ENCODE data around the gene SLX4IP. TPM values are rescaled to one million over a fixed set of nuclear protein-coding genes. Genes with fewer than 3 reads are reported as not detected.

SLX4IP gene
- total RNA-seq, 6 experiments from 2014 or later: 4.1 to 4.8 (median 4.5) TPM

GRCh38 chr20:10640897-10641296 lies 205.8 kb downstream of the SLX4IP start:
- no peak for DNase-seq
- no peak overlapping the region for H3K27ac Mint-ChIP-seq
- H3K36me3 Mint-ChIP-seq (ENCODE audit: low read depth): peaks cover 34% of the 10 kb centered on the region
- H3K4me3 Mint-ChIP-seq: no peak overlapping the region
- peaks cover 9% of the 10 kb centered on the region for H3K4me1 Mint-ChIP-seq (ENCODE audit: low read depth)
- no peaks in the 10 kb centered on the region for H3K9me3 Mint-ChIP-seq
- no peak for TF ChIP-seq CTCF (IDR thresholded peaks at IDR 0.05)
- no peaks in the 10 kb centered on the region; the same call in 1 of the 2 replicates for H3K27me3 Mint-ChIP-seq (ENCODE audit: insufficient read depth)

DNA sequence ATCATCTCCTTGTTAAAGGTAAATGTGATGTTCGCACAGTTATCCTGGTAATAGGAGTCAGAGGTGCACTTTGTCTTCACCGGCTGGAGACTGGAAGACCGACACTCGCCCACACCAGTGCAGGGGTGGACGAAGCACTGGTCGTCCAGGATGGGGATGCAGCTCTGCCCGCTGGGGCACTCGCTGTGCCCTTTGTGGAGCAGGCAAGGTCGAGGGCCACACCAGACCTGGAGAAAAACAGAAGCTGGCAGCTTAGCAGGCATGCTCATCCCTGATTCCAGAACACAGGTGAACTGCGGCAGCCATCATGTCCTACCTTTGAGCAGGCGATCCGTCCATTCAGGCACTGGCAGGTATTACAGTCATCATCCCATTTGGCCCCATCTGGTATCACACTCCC lies 206.4 kb downstream of the SLX4IP start:
- H3K36me3 Mint-ChIP-seq (ENCODE audit: low read depth): peaks cover 34% of the 10 kb centered on the region
- no peak for DNase-seq
- no peak overlapping the region for H3K27ac Mint-ChIP-seq
- peaks cover 4% of the 10 kb centered on the region for H3K4me1 Mint-ChIP-seq (ENCODE audit: low read depth)
- H3K9me3 Mint-ChIP-seq: no peaks in the 10 kb centered on the region
- H3K27me3 Mint-ChIP-seq (ENCODE audit: insufficient read depth): no peaks in the 10 kb centered on the region; the same call in 1 of the 2 replicates
- TF ChIP-seq CTCF (IDR thresholded peaks at IDR 0.05): no peak
- no peak overlapping the region for H3K4me3 Mint-ChIP-seq

- Mint-ChIP-seq H3K9me3 (no peaks in the 10 kb centered on the region), H3K36me3 (ENCODE audit: low read depth) (peaks cover 31% of the 10 kb centered on the region), H3K4me3 (no peak overlapping the region), H3K27ac (no peak overlapping the region), H3K4me1 (ENCODE audit: low read depth) (no peaks in the 10 kb centered on the region; the same call in 1 of the 2 replicates), H3K27me3 (ENCODE audit: insufficient read depth) (no peaks in the 10 kb centered on the region; the same call in 1 of the 2 replicates)
- DNase-seq: no peak
- no peak for TF ChIP-seq CTCF (IDR thresholded peaks at IDR 0.05)
Observed at GRCh38 chr20:10641893-10642292, 206.8 kb downstream of the SLX4IP start.

DNA sequence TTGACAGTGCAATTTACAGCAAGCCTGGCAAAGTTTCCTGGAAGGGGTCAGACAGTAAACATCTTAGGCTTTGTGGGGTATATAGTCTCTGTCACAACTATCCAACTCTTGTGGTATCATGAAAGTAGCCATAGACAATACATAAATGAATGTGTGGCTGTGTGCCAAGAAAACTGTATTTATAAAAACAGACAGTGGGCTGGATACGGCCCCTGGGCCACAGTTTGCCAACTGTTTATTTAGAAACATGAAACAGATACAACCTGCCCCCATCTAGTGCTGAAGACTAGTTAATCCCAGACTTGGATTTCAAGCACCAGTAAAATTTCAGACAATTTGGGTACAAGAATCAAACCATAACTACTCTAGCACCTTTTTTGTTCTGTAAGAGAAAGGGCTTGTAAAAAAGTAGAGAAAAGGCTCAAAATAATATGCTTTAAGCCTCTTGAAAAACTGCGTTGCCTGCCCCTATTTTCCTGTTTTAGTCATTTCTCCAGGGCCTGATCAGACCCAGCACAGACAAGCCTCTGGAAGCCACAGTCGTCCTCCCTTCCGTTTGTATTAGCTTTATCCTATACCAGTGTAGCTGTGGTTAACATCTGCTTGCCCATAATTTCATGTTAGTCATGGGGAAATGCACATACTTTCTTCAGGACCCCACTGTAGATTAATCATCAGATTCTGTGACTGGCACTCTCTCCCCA lies 207.9 kb downstream of the SLX4IP start:
- H3K27ac Mint-ChIP-seq: no peak overlapping the region
- no peak for DNase-seq
- no peaks in the 10 kb centered on the region; the same call in 1 of the 2 replicates for H3K27me3 Mint-ChIP-seq (ENCODE audit: insufficient read depth)
- H3K36me3 Mint-ChIP-seq (ENCODE audit: low read depth): peaks cover 40% of the 10 kb centered on the region
- no peak for TF ChIP-seq CTCF (IDR thresholded peaks at IDR 0.05)
- H3K4me3 Mint-ChIP-seq: no peak overlapping the region
- H3K9me3 Mint-ChIP-seq: no peaks in the 10 kb centered on the region
- peaks cover 9% of the 10 kb centered on the region for H3K4me1 Mint-ChIP-seq (ENCODE audit: low read depth)

DNA sequence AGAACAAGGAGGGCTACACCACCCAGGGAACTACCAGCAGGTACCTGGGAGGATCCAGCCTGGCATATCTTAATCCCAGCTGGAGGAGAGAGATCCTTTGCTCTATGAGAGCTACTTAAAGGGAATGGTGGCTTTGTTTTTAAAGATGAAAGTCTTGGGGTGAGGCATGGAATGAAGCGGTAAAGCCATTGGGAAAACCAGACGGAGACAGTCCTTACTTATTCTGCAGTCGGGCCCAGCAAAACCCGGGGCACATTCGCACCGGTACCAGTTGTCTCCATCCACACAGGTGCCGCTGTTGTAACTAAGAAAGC lies 208.4 kb downstream of the SLX4IP start:
- H3K4me3 Mint-ChIP-seq: no peak overlapping the region
- no peak for TF ChIP-seq CTCF (IDR thresholded peaks at IDR 0.05)

More for the DNA sequence above, 208.4 kb downstream of the SLX4IP start:
- no peak overlapping the region for H3K27ac Mint-ChIP-seq
- H3K27me3 Mint-ChIP-seq (ENCODE audit: insufficient read depth): no peaks in the 10 kb centered on the region; the same call in 1 of the 2 replicates
- peaks cover 14% of the 10 kb centered on the region for H3K4me1 Mint-ChIP-seq (ENCODE audit: low read depth)
- H3K36me3 Mint-ChIP-seq (ENCODE audit: low read depth): peaks cover 44% of the 10 kb centered on the region
- no peak for DNase-seq
- no peaks in the 10 kb centered on the region for H3K9me3 Mint-ChIP-seq

Data from HFFc6 (cell line).